ENCODE measurements around the gene MMP23B.

GRCh38 chr1:1616045-1616790 is 15.8 kb upstream of the MMP23B start:
- no peak for TF ChIP-seq POLR2AphosphoS5 (IDR thresholded peaks at IDR 0.05; ENCODE audit: low read depth, low read length)
- TF ChIP-seq POLR2A (IDR thresholded peaks at IDR 0.05; ENCODE audit: low read depth, low read length), result no peak
- no peak for TF ChIP-seq TAF1 (IDR thresholded peaks at IDR 0.05; ENCODE audit: borderline replicate concordance, low read depth, low read length)
